Measurements from ENCODE around the gene KIDINS220.
A peak's percentile ranks its signal among the peaks of the same experiment; 100 is the strongest.
"Not testable (repeated sequence)": the region's sequence is repeated elsewhere in the genome, so short reads cannot be mapped to it uniquely, and the experiment has no call there.

Gene KIDINS220

DNA sequence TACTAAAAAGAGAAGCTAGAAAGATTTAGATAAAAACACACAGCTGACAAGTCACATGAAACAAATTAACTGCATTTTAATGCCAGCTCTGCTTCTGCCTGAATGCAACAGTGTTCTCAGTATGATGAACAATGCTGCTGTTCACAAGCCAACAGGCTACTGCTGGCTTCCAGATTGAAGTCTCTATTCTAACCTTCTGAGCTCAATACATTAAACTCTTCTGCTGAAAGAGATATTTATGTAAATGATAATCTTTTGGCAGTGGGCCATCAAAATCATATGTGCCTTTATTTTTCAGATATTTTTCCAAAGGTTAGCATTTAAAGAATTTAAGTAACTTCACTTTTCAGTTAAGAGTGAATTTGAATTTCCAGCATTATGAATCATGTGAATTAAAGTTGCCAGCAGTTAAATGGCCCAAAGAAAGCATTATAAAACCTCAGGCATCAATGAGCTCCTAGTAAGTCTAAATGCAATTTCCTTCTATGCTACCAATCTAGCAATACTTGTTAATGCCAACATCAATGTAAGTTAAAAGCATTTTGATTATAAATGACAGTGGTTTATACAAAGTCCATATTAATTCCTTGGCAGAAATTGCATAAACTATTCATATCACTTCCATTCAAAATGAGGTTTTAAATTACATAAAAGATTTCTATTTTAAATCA, 83.2 kb downstream of the KIDINS220 start:
- DNase-seq: peak in 40 of 56 donors; percentile 2 to 79 (median 33)

DNA sequence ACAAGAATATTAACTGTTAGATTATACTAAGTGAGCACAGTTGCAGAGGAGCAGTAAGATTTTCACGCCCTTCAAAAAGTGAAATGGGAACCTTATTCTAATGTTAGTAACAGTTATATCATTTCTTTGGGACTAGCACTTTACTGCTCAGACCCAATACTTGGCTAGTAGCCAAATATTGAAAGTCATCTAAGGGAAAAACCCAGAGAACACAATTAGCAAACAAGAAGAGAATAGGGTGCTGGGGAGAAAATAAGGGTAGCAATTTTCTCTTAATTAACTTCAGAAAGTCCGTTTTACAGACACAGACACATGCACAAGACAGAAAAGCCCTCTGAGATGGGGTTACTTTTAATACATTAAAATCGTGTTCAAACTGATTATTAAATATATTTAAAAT, 83.8 kb downstream of the KIDINS220 start:
- DNase-seq: no peak

DNA sequence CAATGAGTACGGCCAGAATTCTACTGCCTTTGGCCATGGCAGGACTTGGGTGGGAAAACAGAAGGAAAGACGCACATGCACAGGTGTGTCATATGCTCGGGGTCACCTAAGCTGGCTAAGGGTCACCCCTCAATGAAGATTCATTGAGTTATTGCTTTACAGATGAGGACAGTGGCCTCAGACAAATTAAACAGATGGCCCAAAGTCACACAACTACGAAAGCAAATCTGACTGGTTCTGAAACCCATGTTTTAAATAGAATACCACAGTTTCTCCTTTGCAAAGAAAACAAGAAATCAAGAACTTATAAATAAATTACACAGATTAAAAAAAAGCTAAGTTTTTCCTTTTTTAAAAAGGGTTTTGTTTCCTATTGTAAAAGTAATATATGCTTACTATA, 85.0 kb downstream of the KIDINS220 start:
- DNase-seq: no peak

DNA sequence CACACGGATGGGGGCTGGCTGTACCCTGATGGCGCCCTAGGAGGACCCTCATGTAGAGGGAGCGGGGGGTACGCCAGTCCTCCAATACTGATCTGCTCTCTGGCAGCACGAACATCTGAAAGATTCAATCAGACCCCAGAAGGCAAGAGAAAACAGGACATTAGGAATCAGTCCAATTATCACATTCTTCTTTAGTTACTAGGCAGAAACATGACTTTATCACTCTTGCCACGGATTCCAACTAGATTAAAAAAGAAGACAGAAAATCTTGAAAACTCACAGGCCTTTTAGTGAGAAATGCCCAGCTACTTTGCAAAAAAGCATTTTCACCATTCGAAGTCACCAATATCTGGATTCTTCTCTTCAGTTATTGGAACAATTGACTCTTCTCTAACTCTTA, 87.2 kb downstream of the KIDINS220 start:
- no peak for DNase-seq

DNA sequence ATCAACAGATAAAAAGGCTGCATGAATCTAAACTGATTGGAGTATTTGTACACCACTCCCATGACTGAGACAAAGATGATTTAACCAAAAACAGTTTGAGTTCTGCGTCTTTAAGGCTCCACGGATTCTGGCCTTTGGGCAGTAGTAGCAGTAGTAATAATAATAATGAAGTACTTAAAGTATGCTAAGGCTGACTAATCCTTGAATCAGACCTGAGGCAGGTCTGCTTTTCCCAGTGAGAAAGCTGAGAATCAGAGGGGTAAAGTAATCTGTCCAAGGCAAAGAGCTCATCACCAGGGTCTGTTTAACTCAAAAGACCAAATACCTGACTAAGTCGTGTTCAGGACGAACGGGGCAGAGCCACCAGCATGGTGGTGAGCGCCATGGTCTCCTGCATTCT, 94.2 kb downstream of the KIDINS220 start:
- no peak for DNase-seq

DNA sequence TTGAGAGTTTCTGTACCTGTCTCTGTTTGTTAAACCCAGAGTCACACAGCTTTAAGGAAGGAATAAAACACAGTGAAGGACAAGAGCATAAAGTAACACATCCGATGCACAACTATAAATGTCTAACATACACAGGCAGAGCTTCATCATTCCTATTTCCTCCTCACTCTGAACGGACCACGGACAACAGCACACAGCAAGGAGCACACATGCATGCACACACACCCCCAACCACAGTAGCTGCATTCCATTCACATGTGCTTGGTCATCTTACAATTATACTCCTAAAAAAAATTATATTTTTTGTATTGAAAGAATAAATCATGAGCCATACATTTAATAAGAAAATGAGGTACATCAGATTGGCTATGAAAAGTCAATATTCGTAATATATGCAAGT, 97.3 kb downstream of the KIDINS220 start:
- DNase-seq: no peak

DNA sequence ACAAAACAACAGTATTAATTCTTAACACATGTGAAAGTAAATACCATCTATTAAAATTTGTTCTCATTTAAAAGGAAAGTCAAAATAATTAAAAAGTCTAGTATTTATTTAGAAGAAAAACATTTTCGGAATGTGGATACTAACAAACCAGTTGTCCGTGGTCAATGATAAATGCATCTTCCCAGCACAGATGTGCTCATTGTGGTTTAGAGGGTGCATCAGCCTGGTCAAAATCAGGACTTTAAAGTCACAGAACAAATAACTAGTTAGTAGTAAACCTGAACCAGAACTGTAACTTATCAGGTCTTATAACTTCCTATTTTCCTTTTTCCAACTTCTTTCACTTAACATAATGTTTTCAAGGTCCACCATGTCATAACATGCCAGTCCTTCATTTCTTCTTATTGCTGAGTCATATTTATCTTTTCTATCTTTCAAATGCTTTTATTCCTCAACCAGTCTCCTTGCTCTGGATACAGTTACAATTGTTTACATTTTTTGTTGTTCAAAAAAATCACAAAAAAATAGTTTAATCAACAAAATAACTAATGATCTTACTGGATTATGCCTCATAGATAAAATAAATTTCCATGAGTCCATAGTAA, 99.7 kb downstream of the KIDINS220 start:
- DNase-seq: no peak

DNA sequence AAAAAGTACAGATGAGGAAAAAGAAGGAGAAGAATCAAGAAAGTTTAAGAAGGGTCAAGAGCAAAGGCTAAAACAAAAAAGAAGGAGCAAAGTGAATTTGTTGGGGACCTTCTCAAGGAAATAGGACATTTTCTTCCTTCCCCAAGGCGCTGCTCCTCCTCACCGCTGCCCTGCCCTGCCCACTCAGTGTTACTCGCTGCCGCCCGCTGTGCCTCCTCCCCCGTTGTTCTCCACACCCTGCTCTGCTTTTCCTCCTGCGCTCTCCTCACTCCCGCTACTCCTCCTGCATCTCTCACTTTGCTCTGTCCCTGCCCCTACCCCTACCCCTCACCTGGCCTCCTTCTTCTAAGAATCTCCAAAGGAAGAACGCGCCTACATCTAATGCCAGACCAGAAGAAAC, 104.8 kb downstream of the KIDINS220 start:
- no peak for DNase-seq

DNA sequence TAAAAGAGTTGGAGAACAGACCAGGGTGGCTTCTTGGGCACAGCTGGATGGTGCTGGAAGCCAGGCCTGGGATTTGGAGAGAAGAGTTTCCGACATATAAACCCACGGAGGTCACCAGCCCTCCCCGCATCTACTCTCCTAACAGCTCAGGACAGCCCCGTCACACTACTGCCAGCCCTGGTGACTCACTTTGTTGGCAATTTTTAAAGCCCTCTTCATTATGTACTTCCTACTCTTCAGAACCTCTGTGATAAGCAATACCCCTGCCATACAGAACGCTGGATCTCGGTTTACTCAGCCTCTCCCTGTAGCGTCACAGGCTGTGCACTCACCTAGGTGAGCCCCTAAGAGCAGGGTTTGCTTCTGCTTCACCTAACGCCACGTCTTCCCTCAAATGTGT, 107.5 kb downstream of the KIDINS220 start:
- DNase-seq: peak in 1 of 56 donors; percentile 13

DNA sequence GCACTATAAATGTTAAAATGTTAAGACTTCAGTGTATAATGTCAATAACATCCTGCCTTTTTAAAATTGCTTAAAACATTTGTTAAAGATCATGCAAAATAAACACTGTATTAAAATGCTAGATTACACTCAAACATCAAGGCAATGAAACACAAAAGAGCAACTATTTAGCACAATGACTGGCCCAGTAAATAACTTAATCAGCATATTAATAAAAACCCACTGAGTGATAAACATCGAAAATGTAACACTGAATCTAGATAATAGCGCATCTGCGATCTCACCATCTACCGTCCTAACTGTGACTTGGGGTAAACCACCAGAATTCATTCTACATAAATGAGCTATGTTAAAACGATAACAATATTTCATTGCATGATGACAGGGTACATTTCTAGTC, 108.3 kb downstream of the KIDINS220 start:
- DNase-seq: not testable (repeated sequence)

DNA sequence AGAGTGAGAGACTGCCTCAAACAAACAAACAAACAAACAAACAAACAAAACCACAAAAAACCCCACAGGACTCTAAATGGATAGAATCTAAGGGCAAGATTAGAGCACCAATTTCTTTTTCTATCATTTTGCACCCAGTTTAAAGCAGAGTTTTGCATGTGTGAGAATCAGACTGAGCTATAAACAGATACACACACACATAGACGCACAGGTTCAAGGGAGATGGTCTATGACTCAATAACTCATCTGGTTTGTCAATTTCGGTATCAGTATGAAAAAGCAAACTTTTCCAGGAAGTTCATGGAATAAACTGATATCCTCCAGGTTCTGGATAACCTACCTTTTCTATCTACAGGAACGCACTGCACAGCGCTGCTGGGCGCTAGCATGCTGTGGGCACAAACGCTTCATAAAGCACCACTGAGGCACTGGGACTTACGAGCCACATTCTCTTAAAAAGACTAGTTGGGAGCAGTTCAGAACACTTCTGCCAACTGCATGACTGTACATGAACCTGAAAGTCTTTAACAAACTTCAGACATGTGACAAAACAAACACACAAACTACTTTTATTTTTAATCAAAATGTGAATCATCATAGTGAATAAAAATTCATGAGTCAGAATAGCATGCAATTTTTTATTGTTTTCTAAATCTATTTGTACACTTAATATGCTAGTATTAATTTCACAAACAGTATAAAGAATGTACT, 109.0 kb downstream of the KIDINS220 start:
- DNase-seq: no peak

DNA sequence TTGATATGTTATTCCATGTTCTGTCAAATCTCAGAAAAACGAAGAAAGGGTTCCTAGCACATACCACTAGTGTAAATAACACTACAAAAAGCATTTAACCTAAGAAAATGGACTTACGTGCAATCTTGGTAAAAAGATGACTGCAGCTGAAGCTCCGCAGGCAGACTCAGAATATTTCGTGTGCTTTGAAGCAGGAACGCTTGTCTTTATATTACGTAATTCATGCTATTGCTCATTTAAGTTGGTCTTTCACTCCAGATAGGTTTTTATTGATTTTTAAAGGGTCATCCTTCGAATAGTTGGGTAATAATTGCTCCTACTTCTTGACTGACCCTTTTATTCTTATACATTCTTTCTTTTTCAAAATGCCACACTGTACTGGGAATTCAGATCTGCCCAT, 111.6 kb downstream of the KIDINS220 start:
- no peak for DNase-seq

DNA sequence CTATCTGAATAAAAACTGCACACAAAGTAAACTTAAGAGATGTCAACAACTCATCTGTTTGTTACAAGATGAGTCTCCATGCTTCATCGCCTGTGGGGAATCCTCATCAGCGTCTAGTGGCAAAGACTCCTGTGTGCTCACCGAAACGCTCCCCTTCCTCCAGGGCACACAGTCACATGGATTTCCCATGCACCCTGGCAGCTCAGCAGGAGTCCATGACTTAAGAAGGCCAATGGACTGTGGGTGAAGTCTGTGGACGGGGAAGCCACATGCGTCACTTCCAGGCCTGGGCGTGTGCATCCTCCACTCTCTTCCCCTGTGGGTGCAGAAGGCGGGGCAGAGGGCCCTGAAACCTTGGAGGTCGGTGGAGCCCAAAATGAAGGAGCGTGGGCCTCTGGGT, 114.4 kb downstream of the KIDINS220 start:
- no peak for DNase-seq

DNA sequence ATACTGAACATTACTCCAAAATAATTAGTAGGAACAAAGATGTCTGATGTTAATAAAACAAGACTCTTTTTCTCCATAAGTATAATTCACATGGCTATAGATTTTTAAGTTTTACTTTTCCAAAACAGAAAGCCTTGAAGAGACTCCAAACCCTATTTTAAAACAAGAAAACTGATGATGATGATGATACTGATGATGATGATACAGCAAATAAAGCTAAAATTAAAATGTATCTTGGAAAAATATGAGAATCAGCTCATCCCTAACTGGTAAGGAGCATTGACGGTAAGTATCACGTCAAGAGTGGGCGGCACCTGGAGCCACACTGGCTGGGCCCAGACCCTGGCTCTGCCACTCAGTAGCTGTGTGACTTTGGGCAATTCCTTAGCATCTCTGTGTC, 116.0 kb downstream of the KIDINS220 start:
- no peak for DNase-seq

DNA sequence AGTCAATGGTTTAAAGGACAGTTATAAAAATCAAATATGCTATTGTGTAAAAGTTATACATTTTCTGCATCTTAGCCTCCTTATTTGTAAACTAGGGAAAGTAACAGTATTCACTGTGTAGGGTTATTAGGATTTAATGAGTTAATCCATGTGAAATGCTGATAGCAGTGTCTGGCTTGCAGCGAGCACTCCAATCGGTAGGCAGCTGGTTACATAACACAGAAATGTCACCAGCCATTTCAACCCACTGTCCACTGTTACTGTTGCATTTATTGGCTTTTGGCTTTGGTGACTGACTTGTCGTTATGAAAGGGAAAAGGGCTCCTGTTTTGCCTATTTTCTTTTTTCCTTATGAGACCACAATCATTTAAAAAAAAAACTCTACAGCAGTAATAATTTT, 116.7 kb downstream of the KIDINS220 start:
- DNase-seq: no peak

DNA sequence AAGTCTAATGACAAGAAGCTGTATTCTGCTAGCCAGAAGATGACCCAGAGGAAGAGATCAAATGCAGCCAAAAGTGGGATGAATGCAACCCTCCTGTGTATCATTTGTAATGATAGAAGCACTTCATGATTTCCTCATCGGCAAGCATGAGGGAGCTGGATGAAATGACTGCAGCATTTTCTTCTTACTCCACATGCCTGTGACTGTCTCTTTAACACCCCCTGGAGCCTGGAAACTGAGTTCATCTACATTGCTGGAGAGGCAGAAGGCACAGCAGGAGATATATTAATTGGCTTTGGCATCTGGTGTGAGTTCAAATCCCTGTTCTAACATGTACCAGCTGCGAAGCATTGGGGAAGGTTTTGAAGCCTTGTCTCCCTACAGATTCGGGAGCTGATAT, 117.9 kb downstream of the KIDINS220 start:
- DNase-seq: no peak

DNA sequence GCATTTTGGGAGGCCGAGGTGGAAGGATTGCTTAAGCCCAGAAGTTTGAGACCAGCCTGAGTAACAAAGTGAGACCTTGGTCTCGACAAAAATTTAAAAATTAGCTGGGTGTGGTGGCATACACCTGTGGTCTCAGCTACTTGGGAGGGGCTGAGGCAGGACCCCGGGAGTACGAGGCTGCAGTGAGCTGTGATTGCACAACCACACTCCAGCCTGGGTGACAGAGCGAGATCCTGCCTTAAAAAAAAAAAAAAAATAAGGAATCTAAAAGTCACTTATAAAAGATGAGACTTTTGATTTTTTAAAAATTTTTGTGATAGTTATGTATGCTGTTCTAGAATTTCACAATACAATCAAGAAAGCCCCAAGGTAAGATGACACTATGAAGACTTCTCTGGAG, 122.4 kb downstream of the KIDINS220 start:
- DNase-seq: no peak

DNA sequence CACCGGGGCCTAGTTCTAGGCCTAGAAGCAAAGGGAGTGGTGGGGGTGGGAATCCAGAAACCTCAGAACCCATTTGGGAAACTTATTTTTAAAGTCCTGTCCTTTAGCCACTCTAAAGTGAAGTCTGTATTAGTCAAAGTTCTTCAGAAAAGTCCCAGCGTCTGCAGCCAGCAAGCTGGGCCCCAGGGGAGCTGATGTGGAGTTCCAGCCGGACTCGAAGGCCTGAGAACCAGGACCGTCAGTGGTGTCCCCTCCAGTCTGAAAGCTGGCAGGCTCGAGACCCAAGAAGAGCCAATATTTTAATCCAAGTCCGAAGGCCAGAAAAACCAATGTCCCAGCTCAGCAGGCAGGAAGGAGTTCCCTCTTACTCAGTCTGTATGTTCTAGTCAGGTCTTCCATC, 123.1 kb downstream of the KIDINS220 start:
- DNase-seq: no peak

DNA sequence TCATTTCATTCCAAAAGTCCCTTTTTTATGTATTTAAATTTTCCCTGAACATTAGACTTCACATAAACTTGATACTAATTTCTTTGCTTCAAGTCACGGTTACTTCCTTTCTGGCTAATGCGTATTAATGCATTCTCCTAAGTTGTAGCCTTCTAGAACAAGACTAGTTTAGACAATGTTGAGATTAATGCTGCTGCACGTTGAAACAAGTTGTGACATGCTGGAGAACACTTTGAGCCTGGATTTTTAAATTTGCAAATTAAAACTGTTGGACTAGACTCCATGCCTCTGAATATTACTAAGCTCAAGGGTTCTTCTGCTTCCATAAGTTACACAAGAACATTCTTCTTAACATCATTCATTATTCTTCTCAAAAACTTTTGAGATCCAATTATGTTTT, 126.5 kb downstream of the KIDINS220 start:
- DNase-seq: no peak

DNA sequence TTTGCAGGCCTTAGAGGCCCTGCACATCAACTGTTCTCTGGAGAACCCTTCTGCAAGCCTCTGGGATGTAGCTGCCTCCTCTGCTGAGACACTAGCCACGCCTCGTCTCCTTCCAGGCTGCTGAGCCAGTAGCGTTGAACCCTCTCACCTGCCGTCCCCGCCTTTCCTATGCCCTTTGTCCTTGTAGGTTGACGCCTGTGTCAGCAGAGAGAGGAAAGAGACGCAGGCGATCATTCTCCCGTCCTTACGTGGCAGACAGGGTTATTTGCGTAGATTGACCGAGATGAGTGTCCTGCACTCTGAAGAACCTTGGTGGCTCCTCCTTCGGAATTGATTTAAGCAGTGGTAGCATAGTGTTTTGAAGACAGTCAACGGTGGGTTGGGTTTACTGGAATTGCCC, 127.8 kb downstream of the KIDINS220 start:
- DNase-seq: no peak

DNA sequence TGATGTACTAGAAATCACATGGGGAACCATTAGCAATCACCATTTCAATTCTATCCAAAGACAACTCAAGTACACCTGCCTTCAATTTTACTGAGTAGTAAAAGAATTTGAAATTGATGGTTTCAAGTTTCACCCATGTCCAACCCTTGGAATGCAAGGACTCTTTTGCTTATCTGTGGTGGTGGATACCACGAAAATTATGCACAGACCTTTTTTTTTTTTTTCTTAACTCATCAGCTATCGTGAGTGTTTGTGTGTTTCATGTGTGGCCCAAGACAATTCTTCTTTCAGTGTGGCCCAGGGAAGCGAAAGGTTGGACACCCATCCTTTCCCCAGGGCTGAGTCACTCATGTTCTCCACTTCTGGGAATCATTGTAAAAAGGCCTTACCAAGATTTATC, 132.5 kb downstream of the KIDINS220 start:
- no peak for DNase-seq

DNA sequence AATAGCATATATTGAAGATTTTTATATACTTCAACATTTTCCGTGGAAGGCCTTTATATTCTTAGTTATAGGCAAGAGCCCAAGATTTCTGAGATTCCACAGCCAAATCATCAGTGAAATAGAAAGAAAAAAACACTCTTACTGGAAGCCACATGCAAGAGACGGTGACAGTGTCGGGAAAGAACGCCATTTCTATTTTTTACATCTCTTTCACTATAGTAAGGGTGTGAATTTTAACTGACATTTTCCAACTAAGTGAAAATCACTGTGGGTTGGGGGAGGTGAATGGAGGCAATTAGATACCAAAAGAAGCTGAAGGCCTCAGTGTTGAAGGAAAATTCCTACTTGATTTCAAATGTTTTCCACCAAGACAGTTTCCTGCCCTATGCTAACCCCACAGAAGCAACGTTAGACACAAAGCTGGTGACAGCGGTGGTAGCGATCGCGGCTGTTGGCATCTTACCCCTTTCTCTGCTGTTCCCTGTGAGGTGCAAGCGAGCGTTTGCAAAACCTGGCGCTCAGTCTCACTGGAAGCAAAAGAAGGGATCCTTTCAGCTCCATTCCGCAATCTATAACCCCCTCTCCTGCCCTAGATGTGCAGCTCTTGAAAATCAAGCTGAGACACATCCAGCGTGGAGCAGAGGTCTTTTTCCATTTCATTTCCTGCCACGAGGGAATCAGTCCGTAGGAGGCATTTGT, 135.6 kb downstream of the KIDINS220 start:
- DNase-seq: no peak

Data from nucleus accumbens (tissue), 56 donors.